Stimulated activated CD4-positive, alpha-beta T cell treated with anti-CD3 and anti-CD28 coated beads, Interleukin-15, amount 100 ng/mL, for 1 hour (primary cell): ENCODE data around the gene FLRT2.

ENCODE experiments used
- DNase-seq, 2 donors: peaks; one replicate each; pipeline ENCODE4 v3.0.0-alpha.2; 2020; ENCODE audit warnings: low read depth in 1 of 2, low spot score in 1 of 2

FLRT2 gene, protein sequence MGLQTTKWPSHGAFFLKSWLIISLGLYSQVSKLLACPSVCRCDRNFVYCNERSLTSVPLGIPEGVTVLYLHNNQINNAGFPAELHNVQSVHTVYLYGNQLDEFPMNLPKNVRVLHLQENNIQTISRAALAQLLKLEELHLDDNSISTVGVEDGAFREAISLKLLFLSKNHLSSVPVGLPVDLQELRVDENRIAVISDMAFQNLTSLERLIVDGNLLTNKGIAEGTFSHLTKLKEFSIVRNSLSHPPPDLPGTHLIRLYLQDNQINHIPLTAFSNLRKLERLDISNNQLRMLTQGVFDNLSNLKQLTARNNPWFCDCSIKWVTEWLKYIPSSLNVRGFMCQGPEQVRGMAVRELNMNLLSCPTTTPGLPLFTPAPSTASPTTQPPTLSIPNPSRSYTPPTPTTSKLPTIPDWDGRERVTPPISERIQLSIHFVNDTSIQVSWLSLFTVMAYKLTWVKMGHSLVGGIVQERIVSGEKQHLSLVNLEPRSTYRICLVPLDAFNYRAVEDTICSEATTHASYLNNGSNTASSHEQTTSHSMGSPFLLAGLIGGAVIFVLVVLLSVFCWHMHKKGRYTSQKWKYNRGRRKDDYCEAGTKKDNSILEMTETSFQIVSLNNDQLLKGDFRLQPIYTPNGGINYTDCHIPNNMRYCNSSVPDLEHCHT

DNA sequence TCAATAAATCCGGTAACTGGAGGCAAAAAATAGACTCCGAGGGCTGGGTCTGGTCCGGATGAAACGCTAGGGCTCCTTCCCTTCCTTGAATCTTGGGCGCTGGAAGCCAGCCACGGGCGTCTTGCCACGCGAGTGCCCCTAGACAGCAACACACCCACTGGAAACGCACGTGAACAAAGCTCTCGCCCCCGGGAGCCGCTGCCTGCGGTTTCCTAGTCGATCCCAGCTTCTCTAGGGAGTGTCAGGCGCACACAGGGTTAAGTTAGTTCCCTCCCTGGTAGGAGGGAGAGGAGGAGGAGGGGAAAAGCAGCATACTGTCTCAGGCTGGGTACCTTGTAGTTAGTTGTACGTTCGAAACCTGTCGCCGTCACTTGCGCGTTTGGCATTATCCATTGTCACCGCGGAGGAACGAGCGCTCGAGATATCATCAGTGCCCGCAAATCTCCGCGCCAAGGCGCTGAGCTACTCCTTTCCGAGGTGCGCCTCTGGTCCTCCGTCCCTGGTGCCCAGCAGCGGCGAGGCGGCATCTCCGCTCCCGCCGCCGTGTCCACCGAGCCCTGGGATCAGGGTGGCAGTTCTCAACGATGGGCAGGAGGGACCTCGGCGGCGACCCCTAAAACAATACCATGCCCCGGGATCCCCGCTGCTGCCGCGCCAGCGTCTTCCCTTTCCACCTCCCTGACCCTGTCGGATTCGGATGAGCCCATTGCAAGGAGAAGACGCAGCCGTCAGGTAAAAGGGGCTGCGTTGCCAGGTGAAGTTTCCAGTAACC, at the start of gene FLRT2:
Gene FLRT2, plus strand, starts transcription at position 342 of the 772 bp plus-strand sequence. CDS start 91,371 bp downstream, outside the sequence.
- no peak for DNase-seq

DNA sequence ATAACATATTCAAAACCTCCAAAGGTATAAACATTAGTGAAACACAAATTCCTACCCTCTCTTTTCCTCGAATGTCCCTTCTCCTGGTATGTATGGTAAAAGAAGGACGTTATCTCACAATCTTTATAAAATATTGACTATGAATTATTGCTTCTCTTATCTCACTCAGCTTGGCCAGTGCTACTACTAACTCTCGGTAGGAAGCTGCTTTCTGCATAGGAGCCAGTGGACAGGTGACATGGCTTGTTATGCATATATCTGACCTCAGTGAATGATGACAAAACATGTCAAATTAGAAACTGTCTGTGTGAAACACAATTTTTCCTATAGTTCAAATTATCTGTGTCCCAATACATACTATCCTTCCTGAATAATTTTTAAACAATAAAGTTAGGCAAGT, 48.5 kb upstream of the FLRT2 start:
- no peak for DNase-seq

- no peak for DNase-seq
These were observed 47.4 kb upstream of the FLRT2 start for GRCh38 chr14:85482552-85482951.

DNA sequence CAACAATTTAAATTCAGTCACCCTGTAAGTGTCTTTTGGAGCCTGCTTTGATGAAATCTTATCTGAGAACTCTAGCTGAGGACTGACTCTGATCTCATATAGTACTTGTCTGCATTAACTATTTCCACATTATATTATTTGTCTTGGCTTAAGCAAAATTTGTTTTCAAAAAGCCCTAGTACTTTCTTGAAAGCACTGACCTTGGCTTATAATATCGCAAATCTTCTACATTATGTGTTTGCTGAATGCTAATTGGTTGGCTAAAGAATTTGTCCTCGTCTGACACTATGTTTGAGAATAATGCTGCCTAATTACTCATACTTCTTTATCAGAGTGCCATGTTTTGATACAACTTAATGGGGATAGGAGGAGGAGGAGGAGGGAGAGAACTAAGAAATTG, 46.9 kb upstream of the FLRT2 start:
- DNase-seq: no peak

GRCh38 chr14:85483652-85484051, 46.3 kb upstream of the FLRT2 start:
- no peak for DNase-seq

GRCh38 chr14:85487215-85487614, 42.7 kb upstream of the FLRT2 start:
- DNase-seq: no peak

GRCh38 chr14:85501751-85502150, 28.2 kb upstream of the FLRT2 start:
- no peak for DNase-seq

GRCh38 chr14:85508863-85509262, 21.1 kb upstream of the FLRT2 start:
- no peak for DNase-seq

GRCh38 chr14:85512451-85512850, 17.5 kb upstream of the FLRT2 start:
- DNase-seq: no peak

- no peak for DNase-seq
These were observed 15.5 kb upstream of the FLRT2 start for GRCh38 chr14:85514487-85514886.

DNA sequence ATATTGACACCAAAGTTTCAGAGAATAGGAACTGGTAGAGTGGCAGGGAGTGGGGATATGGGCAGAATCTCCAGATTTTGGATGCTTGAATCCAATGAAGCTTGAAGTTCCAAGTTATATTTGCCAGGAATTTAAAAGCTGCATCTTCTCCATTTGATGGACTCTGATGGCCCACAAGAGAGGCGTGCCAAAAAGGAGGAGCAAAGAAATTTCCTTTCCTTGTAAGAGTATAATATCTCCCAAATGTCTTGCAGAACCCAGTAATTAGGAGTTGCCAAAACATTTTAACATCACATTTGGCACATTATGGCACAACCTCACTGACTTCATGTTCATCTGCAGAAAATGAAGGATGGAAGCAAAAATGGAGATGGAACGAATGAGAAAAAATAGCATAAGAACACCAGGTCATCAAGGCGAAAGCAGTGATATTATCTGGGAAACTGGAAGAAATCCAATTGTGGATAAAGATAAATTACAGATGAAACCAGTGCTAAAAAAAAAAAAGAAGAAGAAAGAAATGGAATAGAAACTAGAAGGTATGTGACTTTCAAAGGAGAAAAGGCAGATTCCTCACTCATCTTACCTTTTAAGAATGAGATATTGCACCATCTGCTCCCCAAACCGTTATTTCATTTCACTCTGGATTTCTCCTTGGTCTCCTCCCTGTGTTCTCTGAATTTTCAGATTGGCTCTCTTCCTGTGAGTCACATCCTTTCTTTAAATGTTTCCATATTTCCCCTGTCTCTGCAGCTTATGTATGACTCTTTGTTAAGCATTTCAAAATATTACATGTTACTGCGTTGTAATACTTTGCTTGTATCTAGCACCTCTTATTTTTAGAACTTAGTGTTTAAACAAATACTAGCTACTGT, 13.5 kb upstream of the FLRT2 start:
- no peak for DNase-seq

DNA sequence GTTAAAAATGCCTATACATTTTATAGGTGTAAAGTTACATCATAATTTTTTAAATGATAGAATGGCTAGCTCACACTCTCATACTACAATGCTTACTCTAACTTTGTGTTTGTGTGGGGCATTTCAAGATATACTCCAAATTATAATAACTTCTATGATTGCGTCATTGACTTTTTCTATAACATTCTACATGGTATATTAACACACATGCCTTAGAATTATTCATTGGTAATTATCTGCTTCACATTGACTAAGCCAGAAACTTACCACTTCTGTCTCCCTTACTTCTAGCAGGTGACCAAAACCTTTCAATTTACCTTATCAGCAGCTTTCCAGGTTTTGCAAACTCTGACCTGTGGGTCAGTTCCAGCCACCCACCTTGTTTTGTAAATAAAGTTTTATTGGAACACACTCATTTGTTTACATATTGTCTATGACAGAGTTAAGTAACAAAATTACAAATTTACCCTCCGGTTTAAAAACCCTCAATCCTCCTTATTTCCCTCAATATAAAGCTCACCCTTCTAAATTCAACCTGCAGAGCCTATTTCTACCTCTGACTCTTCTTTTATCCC, 12.7 kb upstream of the FLRT2 start:
- no peak for DNase-seq

- DNase-seq: no peak
These were observed 10.2 kb upstream of the FLRT2 start for GRCh38 chr14:85519661-85520305.

GRCh38 chr14:85520581-85520980, 9.4 kb upstream of the FLRT2 start:
- no peak for DNase-seq

DNA sequence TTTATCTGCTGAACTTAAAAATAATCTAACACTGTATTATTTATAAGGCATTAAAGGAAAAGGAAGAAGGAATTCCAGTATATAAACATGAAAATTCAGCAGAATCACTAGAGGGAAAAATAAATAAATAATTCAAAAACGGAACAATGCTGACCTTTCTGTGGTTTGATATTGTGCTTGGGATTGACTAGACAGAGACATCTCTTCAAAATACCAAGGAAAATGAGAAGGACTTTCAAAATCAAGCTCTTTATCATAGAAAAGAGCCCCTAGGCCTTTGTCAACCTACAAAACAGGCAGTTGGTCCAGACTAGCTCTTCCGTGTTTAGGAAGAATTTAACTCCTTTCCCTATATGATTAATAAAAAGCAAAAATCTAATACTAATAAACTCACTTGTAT, 6.3 kb upstream of the FLRT2 start:
- DNase-seq: no peak

DNA sequence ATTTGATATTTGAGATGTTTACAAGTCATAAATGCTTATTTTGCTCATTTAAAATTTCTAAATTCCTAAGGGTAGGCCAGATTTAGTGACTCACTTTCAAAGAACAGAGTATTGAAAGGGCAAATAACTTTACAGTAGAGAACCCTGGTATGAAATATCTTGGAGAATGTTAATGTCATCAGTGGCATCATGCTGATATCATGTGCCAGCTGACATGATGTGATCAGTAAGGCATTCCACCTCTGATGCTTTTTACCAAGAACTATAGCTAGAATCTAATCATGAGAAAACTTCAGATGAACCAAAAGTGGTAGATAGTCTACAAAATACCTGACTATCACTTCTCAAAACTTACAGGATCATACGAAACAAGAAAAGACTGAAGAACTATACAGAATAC, 2.9 kb upstream of the FLRT2 start:
- no peak for DNase-seq

DNA sequence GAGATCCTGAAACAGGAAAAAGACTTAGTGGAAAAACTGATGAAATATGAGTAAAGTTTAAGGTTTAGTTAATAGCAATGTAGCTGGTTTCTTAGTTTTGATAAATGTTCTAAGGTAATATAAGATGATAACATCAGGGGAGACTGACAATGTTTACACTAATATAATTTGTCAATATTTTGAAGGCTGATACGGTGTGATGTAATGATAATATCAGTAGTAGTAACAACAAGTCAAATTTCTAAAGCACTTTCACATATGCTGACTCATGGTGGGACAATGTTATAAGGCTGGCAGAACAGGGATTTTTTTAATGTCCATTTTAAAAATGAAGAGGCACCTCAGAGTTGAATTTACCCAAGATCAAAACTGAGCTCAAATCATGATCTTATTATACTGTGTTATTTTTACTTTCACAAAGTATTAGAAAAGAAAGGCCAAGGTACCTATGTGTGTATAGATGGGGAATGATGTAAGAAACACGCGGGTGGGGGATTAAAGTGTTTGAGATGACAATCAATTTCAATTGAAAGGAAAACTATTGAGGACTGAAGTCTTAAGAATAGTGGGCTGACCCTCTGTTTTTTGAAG, 2.4 kb upstream of the FLRT2 start:
- no peak for DNase-seq

DNA sequence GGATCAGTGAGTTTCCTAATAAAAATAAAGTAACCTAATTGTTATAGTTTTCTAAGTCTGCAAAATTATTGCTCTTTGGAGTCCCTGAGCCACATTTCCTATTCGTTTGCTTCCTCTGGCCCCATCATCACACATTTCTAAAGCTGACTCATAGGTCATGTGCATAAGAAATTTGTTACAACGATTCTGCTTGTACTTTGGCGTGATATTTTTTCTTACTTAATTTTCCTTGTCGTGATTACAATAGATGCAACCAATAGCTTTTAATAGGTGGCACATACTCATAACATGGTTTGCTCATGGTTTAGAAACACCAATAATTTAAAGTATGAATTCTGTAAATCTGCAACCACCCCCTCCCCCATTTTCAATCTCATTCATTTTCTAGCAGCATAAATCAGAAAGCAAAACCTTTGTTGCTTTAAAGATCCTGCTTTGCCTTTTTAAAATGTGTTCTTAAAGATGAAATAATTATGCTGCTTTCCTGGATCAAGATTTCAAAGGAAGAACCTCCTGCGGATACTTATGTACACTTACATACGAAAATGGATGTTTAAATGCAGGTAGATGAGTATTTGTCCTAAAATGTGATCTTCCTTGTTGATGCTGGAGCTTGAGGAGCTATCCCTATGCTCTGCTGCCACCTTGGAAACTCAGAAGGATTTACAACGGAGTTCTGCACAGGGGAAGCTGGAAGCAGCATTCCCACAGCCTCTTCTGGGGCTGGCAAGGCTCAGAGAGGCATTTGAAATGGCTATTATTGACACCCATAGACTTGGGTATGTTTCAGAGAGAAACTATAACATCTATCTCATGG, 1.7 kb upstream of the FLRT2 start:
- DNase-seq: no peak
